HepG2 (cell line): ENCODE data around the gene EEFSEC. TPM values are rescaled to one million over a fixed set of nuclear protein-coding genes. Genes with fewer than 3 reads are reported as not detected.

Experiments used
- GATAD1 ChIP-seq: IDR thresholded peaks from 2 replicates; pipeline ENCODE4 v1.6.1; 2016; ENCODE audit warnings: missing genetic modification reagents, missing compliant biosample characterization
- HNF4A ChIP-seq: sonication (generic); formaldehyde crosslinking; IDR thresholded peaks from 2 replicates; pipeline ENCODE4 v1.4.0; 2020; ENCODE audit warnings: missing genetic modification reagents
- NFKB2 ChIP-seq: sonication (generic); formaldehyde crosslinking; IDR thresholded peaks from 2 replicates; pipeline ENCODE4 v1.4.0; 2020; ENCODE audit warnings: missing genetic modification reagents, borderline replicate concordance
- NR2F6 ChIP-seq, 2 experiments: IDR thresholded peaks; 2 replicates each; pipeline ENCODE4 v1.6.1; 2016; ENCODE audit warnings: antibody characterized with exemption in 1 of 2, mild to moderate bottlenecking in 1 of 2
- NR3C1 ChIP-seq: sonication (generic); formaldehyde crosslinking; IDR thresholded peaks from 2 replicates; pipeline ENCODE4 v1.4.0; 2020; ENCODE audit warnings: missing genetic modification reagents
- SMAD3 ChIP-seq: sonication (generic); formaldehyde crosslinking; IDR thresholded peaks from 2 replicates; pipeline ENCODE4 v1.4.0; 2020; ENCODE audit warnings: missing genetic modification reagents
- TARDBP ChIP-seq: sonication (generic); formaldehyde crosslinking; IDR thresholded peaks from 2 replicates; pipeline ENCODE4 v1.8.0; 2022; ENCODE audit warnings: mild to moderate bottlenecking, missing genetic modification reagents
- TMF1 ChIP-seq: sonication (generic); formaldehyde crosslinking; IDR thresholded peaks from 2 replicates; pipeline ENCODE4 v1.8.1; 2022; ENCODE audit warnings: low read depth, missing genetic modification reagents
- ZNF337 ChIP-seq: sonication (generic); formaldehyde crosslinking; IDR thresholded peaks from 2 replicates; pipeline ENCODE4 v1.5.1; 2020; ENCODE audit warnings: missing genetic modification reagents, low read depth, mild to moderate bottlenecking, borderline replicate concordance
- ZNF343 ChIP-seq: sonication (generic); formaldehyde crosslinking; IDR thresholded peaks from 2 replicates; pipeline ENCODE4 v1.4.0; 2020; ENCODE audit warnings: mild to moderate bottlenecking, missing genetic modification reagents
- ZNF546 ChIP-seq: sonication (generic); formaldehyde crosslinking; conservative IDR thresholded peaks from 2 replicates; pipeline ENCODE4 v1.8.1; 2023; ENCODE audit warnings: mild to moderate bottlenecking, missing genetic modification reagents
- polyA plus RNA-seq, 8 experiments: library from polyadenylated mRNA; depleted of rRNA in 3 of 8; stranded (reverse) in 7 of 8; unstranded in 1 of 8; fragments of >200 nt; fragmentation: Illumina TruSeq in 4 of 8; extraction: Trizol in 4 of 8; gene quantifications; 2 replicates each; pipeline versions ENCODE4 v1.2.1 to v1.2.3, GENCODE V29; 2011 to 2016; ENCODE audit warnings: low read depth in 4 of 8, missing spikeins in 1 of 8, mixed read lengths in 1 of 8; ENCODE audit not compliant: insufficient read depth in 1 of 8
- total RNA-seq, 5 experiments: library from RNA; depleted of rRNA; stranded (reverse); fragments of >200 nt; fragmentation: Illumina TruSeq; extraction: Trizol; gene quantifications; 2 replicates each; pipeline ENCODE4 v1.2.3, GENCODE V29; 2016; ENCODE audit warnings: low read depth in 1 of 5
- TF ChIP-seq, protein P1 (sequence below): sonication (generic); formaldehyde crosslinking; IDR thresholded peaks from 2 replicates; pipeline ENCODE4 v1.8.1; 2022; ENCODE audit warnings: low read depth, mild to moderate bottlenecking, missing genetic modification reagents
- TF ChIP-seq, protein P2 (sequence below): sonication (generic); formaldehyde crosslinking; IDR thresholded peaks from 2 replicates; pipeline ENCODE4 v1.4.0; 2020; ENCODE audit warnings: mild to moderate bottlenecking, missing genetic modification reagents, borderline replicate concordance

The EEFSEC gene
- total and polyA plus RNA-seq, 2 of the 13 experiments (the other 11 are each of a cell fraction or from before 2014, with no cell fraction given), result 6.4 to 24.2 TPM

DNA sequence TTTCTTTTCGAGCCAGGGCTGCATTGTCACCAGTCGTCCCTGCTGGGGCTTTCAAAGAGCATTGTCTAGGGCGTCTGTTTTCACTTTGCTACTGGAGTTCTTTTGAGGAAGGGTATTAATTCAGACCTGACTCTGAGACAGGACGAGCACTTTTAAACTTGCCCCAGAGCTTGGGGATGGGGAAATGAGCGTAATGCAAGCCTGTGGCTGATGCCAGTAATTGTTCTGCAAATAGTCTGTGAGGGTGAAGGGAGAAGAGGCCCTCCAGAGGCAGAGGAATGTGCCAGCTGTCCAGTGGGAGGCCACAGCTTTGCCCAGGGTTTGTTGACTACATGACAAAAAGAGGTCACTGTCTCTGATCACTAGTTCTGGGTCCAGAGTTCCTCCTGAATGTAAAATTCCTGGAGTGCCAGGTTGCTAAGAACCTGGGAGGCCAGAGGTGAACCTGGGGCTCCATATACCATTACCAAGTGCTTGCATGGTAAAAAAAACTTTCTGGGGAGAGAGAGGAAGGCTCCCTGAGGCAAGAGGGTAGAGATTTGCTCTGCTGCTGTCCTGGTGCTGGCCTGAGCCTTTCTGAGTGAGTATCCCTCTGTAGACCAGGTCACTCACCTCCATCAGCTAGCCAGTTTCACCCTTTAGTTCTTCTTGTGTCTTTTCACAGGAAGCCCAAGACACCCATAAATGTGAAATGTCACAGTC lies 14.8 kb downstream of the EEFSEC start (continued):
- TF ChIP-seq NFKB2 (CRISPR knock-in tag) (no peak), ZNF343 (CRISPR knock-in tag) (no peak), ZNF337 (CRISPR knock-in tag) (no peak), GATAD1 (CRISPR knock-in tag) (0 out of 2 replicates have a peak, but pooled peaks have one; percentile 38), NR3C1 (CRISPR knock-in tag) (no peak), TMF1 (CRISPR knock-in tag) (no peak), ZNF546 (no peak), SMAD3 (peak; percentile 54; the same call in 1 of the 2 replicates), NR2F6 (IDR thresholded peaks at IDR 0.05) (peak; percentile 88), NR2F6 (CRISPR knock-in tag; IDR thresholded peaks at IDR 0.05) (peak; percentile 91), TARDBP (CRISPR knock-in tag) (no peak), HNF4A (CRISPR knock-in tag) (peak; percentile 94)
- TF ChIP-seq, protein P1, sequence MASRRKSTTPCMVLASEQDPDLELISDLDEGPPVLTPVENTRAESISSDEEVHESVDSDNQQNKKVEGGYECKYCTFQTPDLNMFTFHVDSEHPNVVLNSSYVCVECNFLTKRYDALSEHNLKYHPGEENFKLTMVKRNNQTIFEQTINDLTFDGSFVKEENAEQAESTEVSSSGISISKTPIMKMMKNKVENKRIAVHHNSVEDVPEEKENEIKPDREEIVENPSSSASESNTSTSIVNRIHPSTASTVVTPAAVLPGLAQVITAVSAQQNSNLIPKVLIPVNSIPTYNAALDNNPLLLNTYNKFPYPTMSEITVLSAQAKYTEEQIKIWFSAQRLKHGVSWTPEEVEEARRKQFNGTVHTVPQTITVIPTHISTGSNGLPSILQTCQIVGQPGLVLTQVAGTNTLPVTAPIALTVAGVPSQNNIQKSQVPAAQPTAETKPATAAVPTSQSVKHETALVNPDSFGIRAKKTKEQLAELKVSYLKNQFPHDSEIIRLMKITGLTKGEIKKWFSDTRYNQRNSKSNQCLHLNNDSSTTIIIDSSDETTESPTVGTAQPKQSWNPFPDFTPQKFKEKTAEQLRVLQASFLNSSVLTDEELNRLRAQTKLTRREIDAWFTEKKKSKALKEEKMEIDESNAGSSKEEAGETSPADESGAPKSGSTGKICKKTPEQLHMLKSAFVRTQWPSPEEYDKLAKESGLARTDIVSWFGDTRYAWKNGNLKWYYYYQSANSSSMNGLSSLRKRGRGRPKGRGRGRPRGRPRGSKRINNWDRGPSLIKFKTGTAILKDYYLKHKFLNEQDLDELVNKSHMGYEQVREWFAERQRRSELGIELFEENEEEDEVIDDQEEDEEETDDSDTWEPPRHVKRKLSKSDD (CRISPR knock-in tag), result no peak
- TF ChIP-seq, protein P2, sequence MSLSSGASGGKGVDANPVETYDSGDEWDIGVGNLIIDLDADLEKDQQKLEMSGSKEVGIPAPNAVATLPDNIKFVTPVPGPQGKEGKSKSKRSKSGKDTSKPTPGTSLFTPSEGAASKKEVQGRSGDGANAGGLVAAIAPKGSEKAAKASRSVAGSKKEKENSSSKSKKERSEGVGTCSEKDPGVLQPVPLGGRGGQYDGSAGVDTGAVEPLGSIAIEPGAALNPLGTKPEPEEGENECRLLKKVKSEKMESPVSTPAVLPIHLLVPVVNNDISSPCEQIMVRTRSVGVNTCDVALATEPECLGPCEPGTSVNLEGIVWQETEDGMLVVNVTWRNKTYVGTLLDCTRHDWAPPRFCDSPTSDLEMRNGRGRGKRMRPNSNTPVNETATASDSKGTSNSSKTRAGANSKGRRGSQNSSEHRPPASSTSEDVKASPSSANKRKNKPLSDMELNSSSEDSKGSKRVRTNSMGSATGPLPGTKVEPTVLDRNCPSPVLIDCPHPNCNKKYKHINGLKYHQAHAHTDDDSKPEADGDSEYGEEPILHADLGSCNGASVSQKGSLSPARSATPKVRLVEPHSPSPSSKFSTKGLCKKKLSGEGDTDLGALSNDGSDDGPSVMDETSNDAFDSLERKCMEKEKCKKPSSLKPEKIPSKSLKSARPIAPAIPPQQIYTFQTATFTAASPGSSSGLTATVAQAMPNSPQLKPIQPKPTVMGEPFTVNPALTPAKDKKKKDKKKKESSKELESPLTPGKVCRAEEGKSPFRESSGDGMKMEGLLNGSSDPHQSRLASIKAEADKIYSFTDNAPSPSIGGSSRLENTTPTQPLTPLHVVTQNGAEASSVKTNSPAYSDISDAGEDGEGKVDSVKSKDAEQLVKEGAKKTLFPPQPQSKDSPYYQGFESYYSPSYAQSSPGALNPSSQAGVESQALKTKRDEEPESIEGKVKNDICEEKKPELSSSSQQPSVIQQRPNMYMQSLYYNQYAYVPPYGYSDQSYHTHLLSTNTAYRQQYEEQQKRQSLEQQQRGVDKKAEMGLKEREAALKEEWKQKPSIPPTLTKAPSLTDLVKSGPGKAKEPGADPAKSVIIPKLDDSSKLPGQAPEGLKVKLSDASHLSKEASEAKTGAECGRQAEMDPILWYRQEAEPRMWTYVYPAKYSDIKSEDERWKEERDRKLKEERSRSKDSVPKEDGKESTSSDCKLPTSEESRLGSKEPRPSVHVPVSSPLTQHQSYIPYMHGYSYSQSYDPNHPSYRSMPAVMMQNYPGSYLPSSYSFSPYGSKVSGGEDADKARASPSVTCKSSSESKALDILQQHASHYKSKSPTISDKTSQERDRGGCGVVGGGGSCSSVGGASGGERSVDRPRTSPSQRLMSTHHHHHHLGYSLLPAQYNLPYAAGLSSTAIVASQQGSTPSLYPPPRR (CRISPR knock-in tag), result peak; percentile 86; the same call in 1 of the 2 replicates
